ENCODE results near the gene APOC3.
"Not testable (repeated sequence)": the region's sequence is repeated elsewhere in the genome, so short reads cannot be mapped to it uniquely, and the experiment has no call there.

APOC3 gene

GRCh38 chr11:116830184-116830912, 641 bp downstream of the APOC3 start:
- no peak for DNase-seq (ENCODE audit: low read depth in 2 of 2)

- DNase-seq (ENCODE audit: low read depth in 2 of 2) = no peak
Measured at GRCh38 chr11:116831790-116832349, 2.2 kb downstream of the APOC3 start.

- no peak for DNase-seq (ENCODE audit: low read depth in 2 of 2)
Measured at GRCh38 chr11:116832350-116833290, 2.9 kb downstream of the APOC3 start.

GRCh38 chr11:116833491-116833815, 3.7 kb downstream of the APOC3 start:
- DNase-seq (ENCODE audit: low read depth in 2 of 2) = no peak

GRCh38 chr11:116833816-116834534, 4.3 kb downstream of the APOC3 start:
- DNase-seq (ENCODE audit: low read depth in 2 of 2) = no peak

GRCh38 chr11:116834535-116835041, 4.9 kb downstream of the APOC3 start:
- DNase-seq (ENCODE audit: low read depth in 2 of 2) = not testable (repeated sequence)

- no peak for DNase-seq (ENCODE audit: low read depth in 2 of 2)
Measured at GRCh38 chr11:116835042-116835772, 5.5 kb downstream of the APOC3 start.

- DNase-seq (ENCODE audit: low read depth in 2 of 2) = peak; percentile 72 to 75
Measured at GRCh38 chr11:116835791-116836631, 6.3 kb downstream of the APOC3 start.

- no peak for DNase-seq (ENCODE audit: low read depth in 2 of 2)
Measured at GRCh38 chr11:116836632-116836991, 6.9 kb downstream of the APOC3 start.

GRCh38 chr11:116837231-116838091, 7.8 kb downstream of the APOC3 start, which contains the start of gene APOA1:
TSS of gene APOA1 (minus strand) at chr11:116837622. CDS start at chr11:116837387, 235 bp downstream.
- no peak for DNase-seq (ENCODE audit: low read depth in 2 of 2)

GRCh38 chr11:116838321-116839084, 8.8 kb downstream of the APOC3 start:
- no peak for DNase-seq (ENCODE audit: low read depth in 2 of 2)

- no peak for DNase-seq (ENCODE audit: low read depth in 2 of 2)
Measured at GRCh38 chr11:116840224-116840745, 10.6 kb downstream of the APOC3 start.

- no peak for DNase-seq (ENCODE audit: low read depth in 2 of 2)
Measured at GRCh38 chr11:116840746-116841296, 11.1 kb downstream of the APOC3 start.

- DNase-seq (ENCODE audit: low read depth in 2 of 2) = no peak
Measured at GRCh38 chr11:116842117-116842516, 12.4 kb downstream of the APOC3 start.

GRCh38 chr11:116842909-116843308, 13.2 kb downstream of the APOC3 start:
- no peak for DNase-seq (ENCODE audit: low read depth in 2 of 2)

- no peak for DNase-seq (ENCODE audit: low read depth in 2 of 2)
Measured at GRCh38 chr11:116843661-116844060, 14.0 kb downstream of the APOC3 start.

- no peak for DNase-seq (ENCODE audit: low read depth in 2 of 2)
Measured at GRCh38 chr11:116844722-116845121, 15.0 kb downstream of the APOC3 start.

- no peak for DNase-seq (ENCODE audit: low read depth in 2 of 2)
Measured at GRCh38 chr11:116847612-116848011, 17.9 kb downstream of the APOC3 start.

Measured in stimulated activated CD4-positive, alpha-beta T cell treated with anti-CD3 and anti-CD28 coated beads, Interleukin-15, amount 100 ng/mL, for 48 hours (primary cell).